ENCODE results near the gene DAPK2.

GRCh38 chr15:64052925-64053491, 6.7 kb upstream of the DAPK2 start:
- TF ChIP-seq, protein P1, sequence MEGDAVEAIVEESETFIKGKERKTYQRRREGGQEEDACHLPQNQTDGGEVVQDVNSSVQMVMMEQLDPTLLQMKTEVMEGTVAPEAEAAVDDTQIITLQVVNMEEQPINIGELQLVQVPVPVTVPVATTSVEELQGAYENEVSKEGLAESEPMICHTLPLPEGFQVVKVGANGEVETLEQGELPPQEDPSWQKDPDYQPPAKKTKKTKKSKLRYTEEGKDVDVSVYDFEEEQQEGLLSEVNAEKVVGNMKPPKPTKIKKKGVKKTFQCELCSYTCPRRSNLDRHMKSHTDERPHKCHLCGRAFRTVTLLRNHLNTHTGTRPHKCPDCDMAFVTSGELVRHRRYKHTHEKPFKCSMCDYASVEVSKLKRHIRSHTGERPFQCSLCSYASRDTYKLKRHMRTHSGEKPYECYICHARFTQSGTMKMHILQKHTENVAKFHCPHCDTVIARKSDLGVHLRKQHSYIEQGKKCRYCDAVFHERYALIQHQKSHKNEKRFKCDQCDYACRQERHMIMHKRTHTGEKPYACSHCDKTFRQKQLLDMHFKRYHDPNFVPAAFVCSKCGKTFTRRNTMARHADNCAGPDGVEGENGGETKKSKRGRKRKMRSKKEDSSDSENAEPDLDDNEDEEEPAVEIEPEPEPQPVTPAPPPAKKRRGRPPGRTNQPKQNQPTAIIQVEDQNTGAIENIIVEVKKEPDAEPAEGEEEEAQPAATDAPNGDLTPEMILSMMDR (IDR thresholded peaks at IDR 0.05 in 4 of 5, conservative IDR thresholded peaks at IDR 0.05 in 1 of 5), result no peak
- TF ChIP-seq POLR2A (IDR thresholded peaks at IDR 0.05), result no peak
